Stimulated activated CD8-positive, alpha-beta memory T cell treated with anti-CD3 and anti-CD28 coated beads, Interleukin-15, amount 100 ng/mL, for 48 hours (primary cell): ENCODE results near the gene CCDC34.

Experiments used
- DNase-seq, 2 donors: peaks; one replicate each; pipeline ENCODE4 v3.0.0-alpha.2; 2020; ENCODE audit warnings: low read depth in 2 of 2

CCDC34 gene

GRCh38 chr11:27392278-27393114 lies 29.5 kb upstream of the CCDC34 start:
- no peak for DNase-seq

- no peak for DNase-seq
Observed at GRCh38 chr11:27391331-27392015, 28.5 kb upstream of the CCDC34 start.

DNA sequence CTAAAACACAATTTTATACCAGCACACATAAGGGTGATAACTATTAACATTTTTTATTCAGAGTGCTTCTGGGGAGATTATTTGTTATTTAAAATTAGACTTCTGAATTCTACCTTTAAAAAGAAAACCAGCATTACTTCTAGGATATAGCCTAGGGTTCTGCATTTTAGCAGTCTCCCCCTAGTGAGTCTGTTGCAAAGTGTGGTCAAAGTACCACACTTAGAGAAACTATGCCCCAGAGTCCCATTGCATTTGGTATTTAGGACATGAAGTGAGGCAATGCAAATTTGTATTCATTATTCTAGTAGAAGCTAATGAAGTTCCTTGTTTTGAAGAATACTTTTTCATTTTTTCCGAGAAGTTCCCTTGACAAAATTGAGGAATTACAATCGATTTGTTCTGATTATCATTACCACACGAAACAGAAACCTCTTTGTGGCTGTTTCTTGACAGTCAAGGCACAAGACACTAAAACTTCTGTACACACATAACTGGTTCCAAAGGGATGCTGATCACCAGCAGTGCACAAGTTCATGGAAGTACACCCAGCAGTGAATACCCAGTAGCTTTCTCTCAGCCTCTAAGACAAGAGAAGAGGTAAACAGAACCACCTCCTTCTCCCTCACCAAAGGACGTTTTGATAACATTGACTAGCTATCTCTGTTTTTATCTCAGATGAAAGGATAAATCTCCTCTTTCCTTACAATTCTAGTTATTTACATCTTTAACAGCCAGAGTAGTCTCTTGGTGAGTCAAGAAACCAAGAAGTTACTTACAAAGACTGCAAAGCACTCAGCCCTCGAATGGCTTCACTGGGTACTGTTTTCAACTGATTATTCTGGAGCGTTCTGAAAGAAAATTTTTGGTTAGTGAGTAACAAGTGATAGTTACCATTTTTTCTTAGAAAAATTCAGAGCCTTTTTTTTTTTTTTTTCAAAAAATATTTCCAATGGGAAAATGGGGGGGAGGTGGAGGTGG lies 27.6 kb upstream of the CCDC34 start:
- no peak for DNase-seq

DNA sequence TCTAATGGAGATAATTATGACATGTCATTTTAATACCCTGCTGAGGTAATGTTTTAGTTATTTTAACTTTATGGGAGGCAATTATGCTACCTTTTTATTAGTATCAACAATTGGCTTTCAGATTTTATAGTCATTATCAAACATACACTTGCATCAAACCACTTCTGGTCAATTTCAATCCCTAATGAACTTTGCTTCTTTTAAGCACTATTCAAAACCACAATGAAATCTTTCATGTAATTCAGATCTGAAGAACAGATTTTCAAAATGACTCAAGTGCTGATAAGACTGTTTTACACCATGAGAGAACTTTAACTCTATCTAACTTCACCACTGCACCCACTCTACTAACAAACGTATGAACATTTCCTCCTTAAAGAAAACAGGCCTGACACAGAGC lies 25.9 kb upstream of the CCDC34 start:
- DNase-seq: no peak

- no peak for DNase-seq
Observed at GRCh38 chr11:27388001-27388400, 25.0 kb upstream of the CCDC34 start.

- DNase-seq: no peak
Observed at GRCh38 chr11:27387362-27387761, 24.3 kb upstream of the CCDC34 start.

DNA sequence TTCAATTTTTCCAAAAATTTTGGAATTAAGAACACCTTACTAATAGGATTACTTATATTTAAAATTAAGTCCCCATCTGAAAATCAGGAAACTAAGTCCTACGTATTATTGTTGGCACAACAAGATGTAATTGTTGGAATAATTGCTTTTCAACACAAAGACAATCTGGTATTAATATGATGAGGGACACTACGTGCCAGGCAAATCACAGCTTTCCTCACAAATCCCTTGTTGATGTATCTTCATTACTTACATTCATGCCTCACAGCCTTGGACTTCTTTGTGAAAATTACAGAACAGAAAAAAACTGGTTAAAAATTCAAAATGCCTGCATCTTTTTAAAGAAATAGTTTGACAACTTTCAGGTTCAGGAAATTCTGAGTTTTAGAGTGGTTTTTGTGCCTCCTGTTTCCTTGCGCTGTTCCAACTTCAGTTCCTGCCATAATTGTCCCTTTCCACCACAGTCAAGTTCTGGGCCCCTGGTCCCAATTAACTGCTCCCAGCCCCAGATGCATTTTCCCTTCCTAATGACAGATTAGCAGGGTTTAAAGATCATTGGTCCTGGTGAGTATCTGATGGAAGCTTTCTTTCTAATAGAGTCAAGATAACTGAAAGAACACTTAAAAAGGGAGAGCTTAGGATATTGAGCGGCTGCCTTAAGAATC lies 23.3 kb upstream of the CCDC34 start:
- DNase-seq: no peak

DNA sequence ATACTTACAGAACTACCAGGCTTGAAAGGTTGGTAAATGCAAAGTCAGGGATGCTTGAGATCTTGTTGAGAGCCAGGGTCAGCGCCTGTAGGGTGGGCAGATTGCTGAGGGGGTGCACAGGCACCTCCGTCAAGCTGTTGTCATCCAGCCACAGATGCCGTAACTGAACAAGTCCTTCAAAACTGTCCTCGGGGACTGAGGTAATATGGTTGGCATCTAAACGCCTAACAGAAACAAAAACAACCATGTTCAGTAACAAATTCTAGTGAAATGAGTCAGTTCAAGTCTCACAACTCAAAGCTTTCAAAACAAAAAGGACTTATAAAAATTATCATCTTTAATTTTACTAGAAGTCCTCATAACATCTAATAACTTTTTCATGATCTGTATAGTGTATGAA lies 22.2 kb upstream of the CCDC34 start:
- DNase-seq: no peak

DNA sequence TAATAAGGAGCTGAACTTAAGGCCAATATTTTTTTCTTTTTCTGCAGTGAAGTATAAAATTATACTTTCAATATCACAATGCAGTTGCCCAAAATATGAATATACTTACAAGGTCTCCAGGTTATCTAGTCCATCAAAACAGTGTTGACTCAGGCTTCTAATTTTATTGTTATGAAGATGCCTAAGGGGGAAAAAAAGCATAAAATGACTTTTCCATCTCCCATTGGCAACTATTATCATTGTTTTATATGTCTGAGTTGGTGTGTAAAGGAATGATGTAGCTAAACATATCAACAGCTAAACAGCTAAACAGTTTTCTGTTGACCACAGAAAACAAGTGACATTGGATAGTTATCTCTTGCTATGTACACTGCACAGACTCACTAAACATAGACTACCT lies 21.2 kb upstream of the CCDC34 start:
- DNase-seq: no peak

- DNase-seq: no peak
Observed at GRCh38 chr11:27383645-27384044, 20.6 kb upstream of the CCDC34 start.

DNA sequence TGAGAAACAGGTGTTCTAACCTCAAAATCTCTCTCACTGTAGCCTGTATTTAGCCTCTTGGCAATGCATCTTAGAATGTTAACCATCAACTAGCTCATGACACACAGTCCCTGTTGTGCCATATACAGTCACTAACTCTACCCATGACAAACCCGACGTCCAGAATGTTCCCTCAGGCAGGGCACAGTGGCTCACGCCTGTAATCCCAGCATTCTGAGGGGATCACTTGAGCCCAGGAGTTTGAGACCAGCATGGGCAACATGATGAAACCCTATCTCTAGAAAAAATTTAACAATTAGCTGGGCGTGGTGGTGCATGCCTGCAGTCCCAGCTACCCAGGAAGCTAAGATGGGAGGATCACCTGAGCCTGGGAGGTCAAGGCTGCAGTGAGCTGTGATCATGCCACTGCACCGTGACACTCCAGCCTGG lies 18.2 kb upstream of the CCDC34 start:
- DNase-seq: no peak

DNA sequence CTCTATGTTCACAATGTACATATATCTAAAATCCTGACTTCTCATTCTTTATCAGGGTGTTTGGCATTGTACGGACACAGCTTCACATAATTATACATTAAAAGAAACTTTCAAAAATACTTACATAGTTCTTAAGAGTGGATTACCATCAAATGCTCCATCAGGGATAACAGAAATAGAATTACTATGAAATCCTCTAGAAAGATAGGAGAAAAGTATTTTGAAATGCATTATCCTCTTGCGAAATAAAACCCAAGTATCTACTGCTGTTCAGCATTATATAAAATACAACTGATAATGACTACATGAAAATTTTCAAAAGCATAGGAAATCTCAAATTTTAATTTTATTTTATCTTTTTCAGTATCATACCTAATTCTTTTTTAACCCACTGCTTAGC lies 17.8 kb upstream of the CCDC34 start:
- no peak for DNase-seq

GRCh38 chr11:27379449-27379848 lies 16.4 kb upstream of the CCDC34 start:
- no peak for DNase-seq

GRCh38 chr11:27375370-27375769 lies 12.4 kb upstream of the CCDC34 start:
- DNase-seq: no peak

DNA sequence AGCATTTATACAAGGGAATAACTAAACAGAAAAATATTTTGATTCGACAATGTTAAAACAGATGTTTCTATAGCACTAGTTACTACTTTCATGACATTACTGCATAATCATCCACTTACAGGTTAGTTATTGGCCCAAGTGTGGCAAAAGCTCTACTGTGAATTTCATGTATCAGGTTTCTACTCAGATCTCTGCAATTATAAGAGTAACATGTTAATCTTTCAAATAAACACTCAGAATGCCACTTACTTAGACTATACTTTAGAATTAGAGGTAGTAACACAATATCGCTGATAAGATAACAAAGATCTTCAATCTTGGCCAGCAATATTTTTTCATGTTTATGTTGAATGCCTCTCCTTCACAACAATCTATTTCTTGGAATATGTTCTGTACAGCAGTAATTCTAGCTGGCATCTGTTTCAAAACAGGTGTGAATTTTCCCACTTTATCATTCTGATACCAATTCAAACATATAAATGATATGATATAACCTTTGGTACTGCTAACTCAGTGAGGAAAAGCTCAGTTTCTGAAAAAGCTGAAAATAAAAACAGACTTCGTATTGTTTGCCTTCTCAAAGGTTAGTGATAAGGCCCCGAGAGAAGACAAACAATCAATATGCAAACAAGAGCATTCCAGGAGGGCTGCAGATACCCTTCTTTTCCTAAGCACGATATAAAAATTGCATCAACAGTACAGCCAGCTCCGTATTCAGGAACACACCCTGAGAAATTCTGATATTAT lies 11.0 kb upstream of the CCDC34 start:
- no peak for DNase-seq

DNA sequence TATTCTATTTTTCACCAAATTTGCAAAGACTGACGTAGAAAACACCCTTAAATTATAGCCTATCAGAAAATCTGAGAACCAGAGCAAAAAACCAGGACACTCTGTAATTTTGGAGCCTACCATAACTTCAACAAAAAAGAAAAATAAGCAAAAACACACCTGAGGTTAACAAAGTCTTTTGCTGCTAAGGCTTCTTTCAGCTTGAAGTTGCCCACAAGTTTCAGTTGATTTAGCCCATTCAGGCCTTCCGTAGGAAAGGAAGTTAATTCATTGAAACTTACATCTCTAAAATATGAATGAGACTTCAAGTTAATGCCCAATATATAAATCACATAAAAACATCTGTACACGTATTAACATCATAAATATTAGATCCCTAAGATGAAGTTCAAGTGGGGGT lies 10.4 kb upstream of the CCDC34 start:
- DNase-seq: no peak

DNA sequence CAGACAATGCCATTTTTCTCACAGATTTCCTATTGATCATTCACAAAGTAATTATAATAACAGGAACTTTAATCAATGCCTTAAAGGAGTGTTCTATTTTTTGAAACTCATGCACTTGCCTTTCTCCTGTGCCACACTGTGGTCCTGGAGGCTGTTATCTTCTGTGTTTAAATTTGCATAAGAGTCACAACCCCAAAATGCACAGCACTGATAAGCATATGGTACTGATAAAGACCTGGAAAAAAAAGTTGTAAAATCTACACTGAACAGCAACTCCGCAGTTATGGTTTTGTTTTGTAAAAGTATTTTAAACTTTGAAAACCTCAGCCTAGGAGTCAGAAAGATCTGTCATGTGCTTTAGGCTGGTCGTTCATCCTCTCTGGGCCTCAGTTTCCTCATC lies 9.1 kb upstream of the CCDC34 start:
- no peak for DNase-seq

- DNase-seq: no peak
Observed at GRCh38 chr11:27371489-27371888, 8.5 kb upstream of the CCDC34 start.

GRCh38 chr11:27370374-27370773 lies 7.4 kb upstream of the CCDC34 start:
- DNase-seq: no peak

GRCh38 chr11:27367881-27368280 lies 4.9 kb upstream of the CCDC34 start:
- DNase-seq: no peak

GRCh38 chr11:27363576-27364117 lies 632 bp upstream of the CCDC34 start:
- no peak for DNase-seq
